Measurements from ENCODE around the gene PVR. TPM values are rescaled to one million over a fixed set of nuclear protein-coding genes. Genes with fewer than 3 reads are reported as not detected.

The PVR gene
- polyA plus RNA-seq, 1 of the 3 experiments (the other 2 are of a cell fraction): 90.8 TPM

GRCh38 chr19:44660081-44660480, 16.4 kb downstream of the PVR start (continued):
- TF ChIP-seq REST (IDR thresholded peaks at IDR 0.05; ENCODE audit: low read depth, low read length): no peak
- no peak for TF ChIP-seq RXRA (IDR thresholded peaks at IDR 0.05; ENCODE audit: borderline replicate concordance, low read depth)
- TF ChIP-seq SMC3 (IDR thresholded peaks at IDR 0.05; ENCODE audit: low read depth, low read length): no peak
- no peak for TF ChIP-seq RAD21 (IDR thresholded peaks at IDR 0.05; ENCODE audit: low read length)
- no peak for TF ChIP-seq RFX5 (IDR thresholded peaks at IDR 0.05; ENCODE audit: low read length)
- TF ChIP-seq NRF1 (IDR thresholded peaks at IDR 0.05; ENCODE audit: low read depth, low read length): no peak
- no peak for TF ChIP-seq POLR2AphosphoS5 (IDR thresholded peaks at IDR 0.05; ENCODE audit: low read depth, low read length)
- no peak for TF ChIP-seq GATA2 (CRISPR knock-in tag; IDR thresholded peaks at IDR 0.05)
- no peak for TF ChIP-seq TCF12 (IDR thresholded peaks at IDR 0.05)
- no peak for TF ChIP-seq GABPA (IDR thresholded peaks at IDR 0.05; ENCODE audit: low read depth)

- no peak for DNase-seq
- peaks cover 35 to 46% of the 10 kb centered on the region in 2 experiments for H3K36me3 ChIP-seq (replicated peaks in 1 of 2; ENCODE audit: control insufficient read depth in 1 of 2, insufficient read depth in 2 of 2, low read length in 1 of 2)
- ChIA-PET POLR2A (no interaction called here), CTCF (interaction anchor here (0.7 to 12.3 kb wide), 5 partner anchors 27 to 123 kb away, joined by 3 to 148 read pairs (median 5); no protein-coding TSS in a partner anchor)
- TF ChIP-seq RCOR1 (IDR thresholded peaks at IDR 0.05; ENCODE audit: low read length): no peak
- no peak for TF ChIP-seq CHD2 (IDR thresholded peaks at IDR 0.05; ENCODE audit: low read length, partially characterized antibody)
- no peak for TF ChIP-seq FOXM1 (IDR thresholded peaks at IDR 0.05; ENCODE audit: low read depth)
- no peak for TF ChIP-seq RAD21 (IDR thresholded peaks at IDR 0.05; ENCODE audit: low read length)
- no peak for TF ChIP-seq FOSL2 (IDR thresholded peaks at IDR 0.05; ENCODE audit: borderline replicate concordance, low read depth)
- TF ChIP-seq SIN3A (IDR thresholded peaks at IDR 0.05; ENCODE audit: borderline replicate concordance, low read depth, low read length): no peak
- no peak for TF ChIP-seq TCF12 (IDR thresholded peaks at IDR 0.05)
- no peak for TF ChIP-seq REST (IDR thresholded peaks at IDR 0.05; ENCODE audit: low read depth, low read length)
- TF ChIP-seq YY1 (IDR thresholded peaks at IDR 0.05; ENCODE audit: low read depth): no peak
- no peak for TF ChIP-seq GATA2 (CRISPR knock-in tag; IDR thresholded peaks at IDR 0.05)
- no peak for TF ChIP-seq FOXJ3 (CRISPR knock-in tag; IDR thresholded peaks at IDR 0.05)
- no peak for TF ChIP-seq MXI1 (IDR thresholded peaks at IDR 0.05; ENCODE audit: low read depth, low read length)
- no peak for TF ChIP-seq ELF1 (IDR thresholded peaks at IDR 0.05)
- no peak for TF ChIP-seq IRF3 (IDR thresholded peaks at IDR 0.05; ENCODE audit: low read depth, low read length)
- no peak for TF ChIP-seq SMC3 (IDR thresholded peaks at IDR 0.05; ENCODE audit: low read depth, low read length)
- no peak for TF ChIP-seq EP300 (IDR thresholded peaks at IDR 0.05; ENCODE audit: borderline replicate concordance in 1 of 2, low read depth in 1 of 2, low read length in 1 of 2)
- no peak for TF ChIP-seq GABPA (IDR thresholded peaks at IDR 0.05; ENCODE audit: low read depth)
- no peak for TF ChIP-seq JUND (IDR thresholded peaks at IDR 0.05)
- H3F3A ChIP-seq (replicated peaks; ENCODE audit: insufficient read depth): peaks cover 33% of the 10 kb centered on the region
- no peaks in the 10 kb centered on the region for H3K27me3 ChIP-seq (ENCODE audit: insufficient read depth)
- no peak overlapping the region for H3K4me2 ChIP-seq
- H3K79me2 ChIP-seq (ENCODE audit: insufficient read depth): no peaks in the 10 kb centered on the region; the same call in 1 of the 2 replicates
- no peaks in the 10 kb centered on the region for H3K9me2 ChIP-seq
- H3K9ac ChIP-seq: no peak overlapping the region
- H2AFZ ChIP-seq (ENCODE audit: low read depth): no peak overlapping the region
- H3K27ac ChIP-seq (ENCODE audit: low read depth in 2 of 2, low read length in 1 of 2): no peak overlapping the region
- no peaks in the 10 kb centered on the region for H4K20me1 ChIP-seq (ENCODE audit: insufficient read depth)
- whole genome bisulfite sequencing (ENCODE audit: low lambda C conversion rate): 98% methylated on average over 8 of the region's 11 CpGs
- H3K9me3 ChIP-seq: no peaks in the 10 kb centered on the region
- H3K4me1 ChIP-seq (ENCODE audit: control insufficient read depth in 1 of 2, insufficient read depth in 2 of 2, low read depth in 1 of 2, low read length in 1 of 2): no peaks in the 10 kb centered on the region
- no peak overlapping the region for H3K4me3 ChIP-seq (ENCODE audit: low read depth in 2 of 2, low read length in 1 of 2)
Observed at GRCh38 chr19:44661205-44661604, 17.5 kb downstream of the PVR start.

Measured in SK-N-SH (cell line).